Hepatocyte (in vitro differentiated cells): Measurements from ENCODE around the gene LDLRAD2.

Experiments used
- EZH2 ChIP-seq: fragments of 200-600 bp; sonication (generic); IDR thresholded peaks from 2 replicates; pipeline ENCODE4 v1.6.1; 2016; ENCODE audit warnings: antibody characterized with exemption, mild to moderate bottlenecking, borderline replicate concordance
- EZH2phosphoT487 ChIP-seq: fragments of 200-600 bp; sonication (generic); IDR thresholded peaks from one replicate; pipeline ENCODE4 v1.6.1; 2018; ENCODE audit warnings: antibody characterized with exemption, mild to moderate bottlenecking, low read depth, moderate library complexity; ENCODE audit not compliant: unreplicated experiment, severe bottlenecking
- TF ChIP-seq, protein P1 (sequence below): fragments of 200-600 bp; sonication (generic); IDR thresholded peaks from 2 replicates; pipeline ENCODE4 v1.5.1; 2016; ENCODE audit warnings: antibody characterized with exemption, mild to moderate bottlenecking; ENCODE audit not compliant: poor library complexity

GRCh38 chr1:21838359-21839157, 26.5 kb downstream of the LDLRAD2 start:
- TF ChIP-seq EZH2 = no peak
- TF ChIP-seq, protein P1, sequence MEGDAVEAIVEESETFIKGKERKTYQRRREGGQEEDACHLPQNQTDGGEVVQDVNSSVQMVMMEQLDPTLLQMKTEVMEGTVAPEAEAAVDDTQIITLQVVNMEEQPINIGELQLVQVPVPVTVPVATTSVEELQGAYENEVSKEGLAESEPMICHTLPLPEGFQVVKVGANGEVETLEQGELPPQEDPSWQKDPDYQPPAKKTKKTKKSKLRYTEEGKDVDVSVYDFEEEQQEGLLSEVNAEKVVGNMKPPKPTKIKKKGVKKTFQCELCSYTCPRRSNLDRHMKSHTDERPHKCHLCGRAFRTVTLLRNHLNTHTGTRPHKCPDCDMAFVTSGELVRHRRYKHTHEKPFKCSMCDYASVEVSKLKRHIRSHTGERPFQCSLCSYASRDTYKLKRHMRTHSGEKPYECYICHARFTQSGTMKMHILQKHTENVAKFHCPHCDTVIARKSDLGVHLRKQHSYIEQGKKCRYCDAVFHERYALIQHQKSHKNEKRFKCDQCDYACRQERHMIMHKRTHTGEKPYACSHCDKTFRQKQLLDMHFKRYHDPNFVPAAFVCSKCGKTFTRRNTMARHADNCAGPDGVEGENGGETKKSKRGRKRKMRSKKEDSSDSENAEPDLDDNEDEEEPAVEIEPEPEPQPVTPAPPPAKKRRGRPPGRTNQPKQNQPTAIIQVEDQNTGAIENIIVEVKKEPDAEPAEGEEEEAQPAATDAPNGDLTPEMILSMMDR = no peak
- no peak for TF ChIP-seq EZH2phosphoT487
